Activated CD8-positive, alpha-beta T cell treated with anti-CD3 and anti-CD28 coated beads, Interleukin-2, amount 10 ng/mL, durations not matched to agents 7 days and 5 days (primary cell): ENCODE data around the gene ITPK1. TPM values are rescaled to one million over a fixed set of nuclear protein-coding genes. Genes with fewer than 3 reads are reported as not detected.

Experiments
- ATAC-seq: fragments of 150-1000 bp; cut with Tn5 transposase; one replicate; pipeline ENCODE4 v1.10.0; 2021; ENCODE audit warnings: moderate library complexity
- CTCF ChIA-PET: fragments of 350-600 bp; sonication (Branson Sonifier 250); formaldehyde crosslinking; loops from one replicate; lab custom pipeline; 2021; ENCODE audit warnings: antibody characterized with exemption; lab: Charles Lee
- POLR2A ChIA-PET: fragments of 350-600 bp; sonication (Branson Sonifier 250); formaldehyde crosslinking; loops from one replicate; lab custom pipeline; 2021; ENCODE audit warnings: antibody characterized with exemption; lab: Charles Lee
- DNase-seq: peaks from one replicate; pipeline ENCODE4 v3.0.0-alpha.2; 2020
- H3K27ac Mint-ChIP-seq: one replicate; pipeline ENCODE4 v1.8.0; 2021; ENCODE audit warnings: mild to moderate bottlenecking, mixed read lengths
- H3K27me3 Mint-ChIP-seq: one replicate; pipeline ENCODE4 v1.8.0; 2021; ENCODE audit warnings: low read depth, mixed read lengths
- H3K36me3 Mint-ChIP-seq: one replicate; pipeline ENCODE4 v1.8.0; 2021; ENCODE audit warnings: low read depth, mixed read lengths
- H3K4me1 Mint-ChIP-seq: one replicate; pipeline ENCODE4 v1.8.0; 2021; ENCODE audit warnings: low read depth, mixed read lengths
- H3K4me3 Mint-ChIP-seq: one replicate; pipeline ENCODE4 v1.8.0; 2021; ENCODE audit warnings: mild to moderate bottlenecking, mixed read lengths
- H3K9me3 Mint-ChIP-seq: one replicate; pipeline ENCODE4 v1.8.0; 2022; ENCODE audit warnings: mixed read lengths; ENCODE audit not compliant: insufficient read depth
- total RNA-seq, 2 experiments: library from RNA; stranded (reverse); gene quantifications; one replicate each; pipeline ENCODE4 v1.2.3, GENCODE V29; 2021

Gene ITPK1
- total RNA-seq, 2 experiments from 2014 or later: 103 to 107 TPM

- H3K27me3 Mint-ChIP-seq: no peaks in the 10 kb centered on the region
- peaks cover 27% of the 10 kb centered on the region for H3K36me3 Mint-ChIP-seq
- ATAC-seq (no peak), DNase-seq (no peak)
- CTCF ChIA-PET: interaction anchor here (1.9 kb wide), 1 partner anchor 190 kb away, joined by 4 read pairs; no protein-coding TSS in a partner anchor
- no peaks in the 10 kb centered on the region for H3K9me3 Mint-ChIP-seq
- H3K4me1 Mint-ChIP-seq: peaks cover 7% of the 10 kb centered on the region
- H3K27ac Mint-ChIP-seq: no peak overlapping the region
- no peak overlapping the region for H3K4me3 Mint-ChIP-seq
- POLR2A ChIA-PET: no interaction called here
Observed at GRCh38 chr14:92948647-92949046, 167.1 kb downstream of the ITPK1 start.

DNA sequence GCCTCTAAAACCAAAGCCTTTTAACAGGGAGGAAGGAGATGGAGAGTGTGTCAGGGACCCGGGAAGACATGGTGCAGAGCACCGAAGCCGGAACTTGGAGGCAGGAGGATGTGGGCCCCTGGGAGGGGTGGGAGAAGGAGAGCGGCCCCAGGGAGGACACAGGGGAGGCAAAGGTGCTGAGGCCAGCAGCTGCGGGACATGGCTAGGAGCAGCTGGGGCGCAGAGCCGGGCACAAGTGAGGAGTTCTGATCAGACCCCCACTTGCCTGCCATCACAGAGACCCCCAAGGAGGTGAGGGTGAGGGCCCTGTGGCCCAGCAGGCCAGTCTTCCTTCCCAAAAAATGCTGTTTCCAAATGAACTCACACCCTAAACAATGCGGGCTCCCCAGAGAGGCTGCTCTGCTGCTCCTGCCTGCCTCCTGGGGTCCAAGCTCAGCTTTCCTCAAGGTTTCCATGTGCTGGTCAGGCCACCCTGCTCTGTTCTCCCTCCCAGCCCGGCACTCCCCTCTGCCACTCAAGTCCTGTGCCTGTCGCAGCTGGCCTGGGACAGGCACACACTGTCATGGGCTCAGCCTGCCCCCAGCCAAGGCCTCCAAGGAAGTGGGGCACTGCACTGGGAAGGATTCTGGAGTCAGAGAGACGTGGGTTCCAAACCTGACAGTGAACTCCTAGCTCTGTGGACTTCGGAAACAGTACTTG lies 168.7 kb downstream of the ITPK1 start:
- Mint-ChIP-seq H3K27ac (peak overlapping the region; percentile 30), H3K27me3 (no peaks in the 10 kb centered on the region), H3K4me1 (peaks cover 3% of the 10 kb centered on the region), H3K36me3 (peaks cover 24% of the 10 kb centered on the region), H3K9me3 (no peaks in the 10 kb centered on the region), H3K4me3 (no peak overlapping the region)
- no peak for ATAC-seq
- ChIA-PET CTCF (interaction anchor here (1.9 kb wide), 1 partner anchor 192 kb away, joined by 4 read pairs; no protein-coding TSS in a partner anchor), POLR2A (no interaction called here)
- DNase-seq: no peak

- Mint-ChIP-seq H3K4me1 (no peaks in the 10 kb centered on the region), H3K36me3 (peaks cover 20% of the 10 kb centered on the region), H3K27ac (peak overlapping the region; percentile 30), H3K4me3 (no peak overlapping the region), H3K9me3 (no peaks in the 10 kb centered on the region), H3K27me3 (no peaks in the 10 kb centered on the region)
- ATAC-seq (no peak), DNase-seq (no peak)
- ChIA-PET POLR2A (no interaction called here), CTCF (interaction anchor here (1.1 kb wide), 1 partner anchor 187 kb away, joined by 3 read pairs; no protein-coding TSS in a partner anchor)
Observed at GRCh38 chr14:92945959-92946846, 169.5 kb downstream of the ITPK1 start.

DNA sequence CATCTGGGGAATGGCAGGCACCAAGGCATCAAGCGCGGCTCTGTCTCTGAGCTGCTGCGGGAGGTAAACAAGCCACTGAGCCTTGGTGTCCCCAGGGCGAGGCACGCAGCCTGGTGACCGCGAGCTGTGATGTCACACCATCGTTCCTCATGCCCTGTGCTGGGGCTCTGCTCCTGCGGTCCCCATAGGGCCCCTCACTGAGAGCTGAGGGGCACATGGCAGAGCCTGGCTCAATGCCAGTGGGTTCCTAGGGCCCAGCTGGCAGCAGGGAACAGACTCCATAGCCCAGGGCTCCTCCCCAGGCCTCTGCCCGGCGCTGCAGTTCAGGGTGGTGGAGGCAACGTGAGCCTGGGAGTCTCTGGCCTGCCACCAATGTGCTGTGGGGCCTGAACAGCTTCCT lies 170.2 kb downstream of the ITPK1 start:
- CTCF ChIA-PET: interaction anchor here (1.1 kb wide), 1 partner anchor 187 kb away, joined by 3 read pairs; no protein-coding TSS in a partner anchor
- peaks cover 13% of the 10 kb centered on the region for H3K36me3 Mint-ChIP-seq

GRCh38 chr14:92944976-92945375 lies 170.7 kb downstream of the ITPK1 start:
- no peaks in the 10 kb centered on the region for H3K4me1 Mint-ChIP-seq
- no peaks in the 10 kb centered on the region for H3K9me3 Mint-ChIP-seq
- ATAC-seq (no peak), DNase-seq (no peak)
- ChIA-PET POLR2A (no interaction called here), CTCF (interaction anchor here (1.1 kb wide), 1 partner anchor 188 kb away, joined by 3 read pairs; no protein-coding TSS in a partner anchor)
- H3K36me3 Mint-ChIP-seq: peaks cover 11% of the 10 kb centered on the region
- no peak overlapping the region for H3K4me3 Mint-ChIP-seq
- no peaks in the 10 kb centered on the region for H3K27me3 Mint-ChIP-seq
- no peak overlapping the region for H3K27ac Mint-ChIP-seq

More for the DNA sequence above, 170.2 kb downstream of the ITPK1 start:
- POLR2A ChIA-PET: no interaction called here
- Mint-ChIP-seq H3K9me3 (no peaks in the 10 kb centered on the region), H3K4me1 (no peaks in the 10 kb centered on the region), H3K27ac (no peak overlapping the region), H3K27me3 (no peaks in the 10 kb centered on the region), H3K4me3 (no peak overlapping the region)
- DNase-seq (no peak), ATAC-seq (no peak)

DNA sequence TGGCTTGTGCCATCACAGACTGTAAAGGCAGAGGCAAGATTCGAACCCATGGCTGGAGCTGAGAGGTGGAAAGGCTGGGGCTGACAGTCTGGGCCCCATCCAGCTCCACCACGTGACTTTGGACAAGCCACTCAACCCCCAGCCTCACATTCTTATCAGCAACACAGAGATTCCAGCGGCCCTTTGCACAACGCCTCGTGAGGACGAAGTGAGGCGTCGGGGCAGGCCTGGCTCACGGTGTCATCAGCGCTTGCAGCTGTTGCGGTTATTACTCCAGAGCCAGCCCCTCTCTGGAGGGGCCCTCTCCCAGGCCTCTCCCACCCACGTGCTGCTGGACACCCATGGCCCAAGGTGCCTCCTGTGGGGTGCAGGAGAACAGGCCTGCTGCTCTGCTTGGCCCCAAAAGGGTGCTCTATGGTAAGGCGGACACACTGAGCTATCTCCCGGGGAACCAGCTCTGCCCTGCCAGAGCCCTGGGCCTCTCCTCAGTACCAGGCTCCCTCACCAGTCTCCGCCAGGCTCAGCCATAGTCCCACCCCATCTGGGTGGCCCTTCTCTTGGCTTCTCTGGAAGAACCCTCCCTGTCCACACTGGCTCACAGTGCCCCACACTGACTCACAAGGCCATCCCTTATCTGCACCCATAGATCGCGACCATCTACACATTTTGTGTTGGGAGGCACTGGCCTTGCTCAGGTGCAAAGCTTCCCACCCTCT lies 171.7 kb downstream of the ITPK1 start:
- H3K36me3 Mint-ChIP-seq: peaks cover 6% of the 10 kb centered on the region
- H3K27ac Mint-ChIP-seq: no peak overlapping the region
- DNase-seq (no peak), ATAC-seq (no peak)
- no peaks in the 10 kb centered on the region for H3K4me1 Mint-ChIP-seq
- H3K27me3 Mint-ChIP-seq: no peaks in the 10 kb centered on the region
- ChIA-PET POLR2A (no interaction called here), CTCF (no interaction called here)
- H3K9me3 Mint-ChIP-seq: no peaks in the 10 kb centered on the region
- H3K4me3 Mint-ChIP-seq: no peak overlapping the region

DNA sequence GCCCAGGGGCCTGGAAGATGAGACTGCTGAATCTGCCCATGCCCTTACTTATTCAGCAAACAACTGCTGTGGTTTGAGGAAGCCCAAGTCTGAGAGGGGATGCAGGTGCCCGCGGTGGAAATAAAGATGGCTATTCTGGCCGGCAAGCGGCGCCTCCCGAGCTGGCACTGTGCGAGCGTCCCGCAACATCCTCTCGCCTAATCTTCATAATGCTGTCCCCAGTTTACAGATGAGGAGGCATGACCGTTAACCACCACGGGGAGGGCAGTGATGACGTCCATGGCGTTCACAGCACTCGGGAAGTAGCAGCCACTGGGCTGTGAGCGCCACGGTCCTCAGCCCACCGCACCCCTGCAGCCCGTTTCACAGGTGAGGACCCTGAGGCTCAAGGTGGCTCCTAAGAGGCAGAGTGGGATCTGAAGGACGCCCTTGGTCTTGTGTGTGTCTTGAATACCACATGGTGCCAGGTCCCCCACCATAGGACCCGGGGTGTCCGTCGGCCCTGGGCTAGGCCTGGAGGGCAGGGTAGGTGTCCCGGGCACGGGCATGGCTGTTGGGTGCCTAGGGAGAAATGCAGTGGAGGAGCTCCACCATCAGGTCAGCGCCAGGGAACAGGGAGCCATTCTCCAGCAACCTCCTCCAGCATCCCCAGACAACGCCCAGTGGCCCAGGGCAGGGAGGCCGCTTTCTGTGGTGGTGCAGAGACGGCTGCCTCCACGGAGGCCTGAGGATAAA lies 172.6 kb downstream of the ITPK1 start:
- CTCF ChIA-PET: no interaction called here
- POLR2A ChIA-PET: no interaction called here
- H3K4me3 Mint-ChIP-seq: no peak overlapping the region
- no peak for DNase-seq
- H3K27ac Mint-ChIP-seq: peak overlapping the region; percentile 30
- H3K4me1 Mint-ChIP-seq: no peaks in the 10 kb centered on the region
- no peaks in the 10 kb centered on the region for H3K27me3 Mint-ChIP-seq
- no peaks in the 10 kb centered on the region for H3K9me3 Mint-ChIP-seq
- H3K36me3 Mint-ChIP-seq: peaks cover 6% of the 10 kb centered on the region
- no peak for ATAC-seq

- Mint-ChIP-seq H3K27ac (no peak overlapping the region), H3K36me3 (peaks cover 2% of the 10 kb centered on the region)
- CTCF ChIA-PET: no interaction called here
Observed at GRCh38 chr14:92942576-92942975, 173.1 kb downstream of the ITPK1 start.

GRCh38 chr14:92942136-92942535 lies 173.6 kb downstream of the ITPK1 start:
- Mint-ChIP-seq H3K9me3 (no peaks in the 10 kb centered on the region), H3K27me3 (no peaks in the 10 kb centered on the region), H3K4me3 (no peak overlapping the region), H3K4me1 (no peaks in the 10 kb centered on the region), H3K36me3 (peaks cover 1% of the 10 kb centered on the region), H3K27ac (no peak overlapping the region)
- ATAC-seq (peak; percentile 10), DNase-seq (no peak)
- ChIA-PET POLR2A (no interaction called here), CTCF (no interaction called here)

More at GRCh38 chr14:92942576-92942975, 173.1 kb downstream of the ITPK1 start:
- ATAC-seq (no peak), DNase-seq (no peak)
- Mint-ChIP-seq H3K4me1 (no peaks in the 10 kb centered on the region), H3K4me3 (no peak overlapping the region), H3K27me3 (no peaks in the 10 kb centered on the region), H3K9me3 (no peaks in the 10 kb centered on the region)
- POLR2A ChIA-PET: no interaction called here

DNA sequence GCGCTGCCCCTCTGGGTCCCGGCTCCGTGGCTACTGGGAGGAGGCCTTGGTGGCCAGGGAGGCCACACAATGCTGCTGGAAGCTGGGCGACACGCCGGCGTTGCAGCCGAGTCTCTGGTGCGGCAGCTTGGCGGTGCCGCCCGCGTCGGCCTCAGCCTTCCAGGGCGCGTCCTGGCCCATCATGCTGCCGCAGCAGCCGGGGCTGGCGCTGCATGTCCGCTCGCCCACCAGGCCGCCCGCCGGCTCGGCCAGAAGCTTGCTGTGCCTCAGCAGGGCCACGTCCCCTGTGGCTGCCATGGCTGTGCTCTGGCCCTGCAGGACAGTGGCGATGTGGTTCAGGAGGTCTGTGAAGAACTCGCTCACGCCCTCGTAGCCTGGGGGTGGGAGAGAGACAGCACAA lies 174.2 kb downstream of the ITPK1 start:
- DNase-seq (no peak), ATAC-seq (no peak)
- H3K4me1 Mint-ChIP-seq: no peaks in the 10 kb centered on the region
- H3K9me3 Mint-ChIP-seq: no peaks in the 10 kb centered on the region
- CTCF ChIA-PET: no interaction called here
- H3K4me3 Mint-ChIP-seq: no peak overlapping the region
- H3K27ac Mint-ChIP-seq: no peak overlapping the region
- H3K36me3 Mint-ChIP-seq: peaks cover 3% of the 10 kb centered on the region
- POLR2A ChIA-PET: no interaction called here
- H3K27me3 Mint-ChIP-seq: no peaks in the 10 kb centered on the region

DNA sequence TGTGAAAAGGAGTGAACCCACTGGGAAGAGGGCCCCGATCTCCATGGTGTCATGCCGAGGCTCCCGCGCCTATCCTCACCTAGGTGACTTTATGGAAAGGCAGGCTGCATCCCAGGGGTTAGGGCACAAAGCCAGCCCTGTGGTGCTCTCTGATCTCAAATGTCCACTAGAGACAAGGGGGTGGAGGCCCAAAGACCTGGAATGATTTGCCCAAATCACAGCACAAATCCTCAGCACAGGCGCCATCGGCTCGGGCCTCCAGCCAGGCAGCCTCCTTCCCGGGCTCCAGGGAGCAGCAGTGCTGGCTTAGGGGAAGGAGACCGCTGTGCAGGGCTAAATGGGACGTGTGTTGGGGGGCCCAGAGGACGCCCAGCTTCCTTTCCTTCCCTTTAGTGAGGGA lies 175.2 kb downstream of the ITPK1 start:
- no peak for ATAC-seq
- ChIA-PET POLR2A (no interaction called here), CTCF (no interaction called here)
- H3K27me3 Mint-ChIP-seq: no peaks in the 10 kb centered on the region
- H3K27ac Mint-ChIP-seq: no peak overlapping the region
- H3K9me3 Mint-ChIP-seq: no peaks in the 10 kb centered on the region
- no peaks in the 10 kb centered on the region for H3K4me1 Mint-ChIP-seq
- H3K36me3 Mint-ChIP-seq: peaks cover 2% of the 10 kb centered on the region
- DNase-seq: no peak
- no peak overlapping the region for H3K4me3 Mint-ChIP-seq
